Uterus (tissue), 2 donors: Measurements from ENCODE around the gene RALGAPB.

Experiments used
- CTCF ChIP-seq, 4 experiments: fragments of 200-600 bp in 2 of 4; fragments of 450-650 bp in 2 of 4; sonication (generic) in 2 of 4; IDR thresholded peaks; one replicate each; pipeline ENCODE4 v1.5.1; 2016 to 2019; ENCODE audit warnings: antibody characterized with exemption in 4 of 4, mild to moderate bottlenecking in 2 of 4, moderate library complexity in 1 of 4
- POLR2A ChIP-seq, 2 donors: fragments of 450-650 bp; IDR thresholded peaks; one replicate each; pipeline ENCODE4 v1.6.1; 2016; ENCODE audit warnings: antibody characterized with exemption in 2 of 2, mild to moderate bottlenecking in 1 of 2, moderate library complexity in 1 of 2

- no peak for TF ChIP-seq CTCF (IDR thresholded peaks at IDR 0.05)
- no peak for TF ChIP-seq POLR2A (IDR thresholded peaks at IDR 0.05)
Measured at GRCh38 chr20:38505091-38505455, 32.4 kb downstream of the RALGAPB start.
